ENCODE data around the gene SPARCL1.
"Not testable (repeated sequence)": the region's sequence is repeated elsewhere in the genome, so short reads cannot be mapped to it uniquely, and the experiment has no call there.

SPARCL1 gene

GRCh38 chr4:87502580-87503238 is 26.5 kb downstream of the SPARCL1 start:
- no peak for DNase-seq (ENCODE audit: low read depth)

- DNase-seq (ENCODE audit: low read depth): no peak
Observed at GRCh38 chr4:87500092-87500462, 29.1 kb downstream of the SPARCL1 start.

DNA sequence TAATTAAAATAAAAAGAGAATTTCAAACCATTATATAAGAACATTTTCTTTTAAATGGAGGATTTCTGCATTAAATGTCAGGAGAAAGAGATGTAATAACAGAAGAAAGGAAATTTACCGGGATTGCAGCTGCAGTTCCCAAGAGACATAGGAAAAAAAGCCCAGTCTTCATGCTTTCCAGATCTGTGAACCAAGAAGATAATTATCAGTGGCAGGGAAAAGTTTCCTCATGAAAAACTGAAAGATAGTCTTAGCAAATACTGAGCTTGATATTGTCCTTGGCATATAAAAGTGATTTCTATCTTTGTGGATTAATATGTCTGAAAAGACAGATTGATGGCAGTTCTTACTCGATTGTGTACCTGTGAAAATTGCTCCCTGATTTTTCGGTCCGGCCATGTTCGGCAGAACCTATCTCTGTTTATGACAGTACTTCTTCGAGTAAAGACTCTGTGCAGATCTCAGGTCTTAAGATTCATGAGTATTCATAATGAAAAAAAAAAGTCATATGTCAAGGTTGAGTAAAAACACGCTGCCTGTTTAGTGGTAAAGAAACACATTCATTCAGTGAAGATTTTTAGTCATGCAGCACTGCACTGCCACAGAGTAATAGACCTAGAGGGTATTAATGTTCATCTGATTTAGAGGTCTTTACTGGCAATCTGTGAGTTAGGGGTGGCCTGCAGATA is 29.6 kb downstream of the SPARCL1 start:
- no peak for DNase-seq (ENCODE audit: low read depth)

DNA sequence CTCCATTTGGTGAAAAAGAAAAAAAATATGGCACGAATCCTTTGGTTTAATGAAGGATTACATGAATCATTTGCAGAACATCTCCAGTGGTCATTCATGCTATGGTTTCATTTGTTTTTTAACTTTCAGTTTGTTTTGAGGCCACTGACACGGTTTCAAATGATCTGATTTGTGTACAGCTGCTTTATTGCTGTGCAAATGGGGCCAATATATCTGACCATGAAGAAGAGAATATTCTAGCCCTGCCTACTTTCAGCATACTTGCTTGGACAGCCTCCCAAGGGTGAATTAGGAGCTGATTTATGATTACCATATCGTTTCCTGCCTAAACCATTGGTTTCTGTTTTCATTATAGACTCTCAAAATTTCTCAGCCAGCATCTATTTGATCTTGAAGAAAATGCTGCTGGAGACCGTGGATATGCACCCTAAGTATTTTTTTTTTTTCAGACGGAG is 30.7 kb downstream of the SPARCL1 start:
- DNase-seq (ENCODE audit: low read depth): no peak

GRCh38 chr4:87497578-87497977 is 31.6 kb downstream of the SPARCL1 start:
- DNase-seq (ENCODE audit: low read depth): no peak

- no peak for DNase-seq (ENCODE audit: low read depth)
Observed at GRCh38 chr4:87497159-87497558, 32.0 kb downstream of the SPARCL1 start.

- no peak for DNase-seq (ENCODE audit: low read depth)
Observed at GRCh38 chr4:87493115-87493514, 36.1 kb downstream of the SPARCL1 start.

DNA sequence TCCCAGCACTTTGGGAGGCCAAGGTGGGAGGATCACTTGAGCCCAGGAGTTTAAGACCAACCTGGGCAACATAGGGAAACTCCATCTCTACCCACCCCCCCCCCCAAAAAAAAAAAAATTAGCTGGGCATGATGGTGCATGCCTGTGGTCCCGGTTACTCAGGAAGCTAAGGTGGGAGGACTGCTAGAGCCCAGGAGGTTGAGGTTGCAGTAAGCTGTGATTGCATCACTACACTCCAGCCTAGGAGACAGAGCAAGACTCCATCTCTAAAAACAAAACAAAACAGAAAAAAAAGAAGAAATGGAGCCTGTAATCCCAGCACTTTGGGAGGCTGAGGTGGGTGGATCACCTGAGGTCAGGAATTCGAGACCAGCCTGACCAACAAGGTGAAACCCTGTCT is 37.3 kb downstream of the SPARCL1 start:
- not testable (repeated sequence) for DNase-seq (ENCODE audit: low read depth)

- no peak for DNase-seq (ENCODE audit: low read depth)
Observed at GRCh38 chr4:87491436-87491835, 37.7 kb downstream of the SPARCL1 start.

DNA sequence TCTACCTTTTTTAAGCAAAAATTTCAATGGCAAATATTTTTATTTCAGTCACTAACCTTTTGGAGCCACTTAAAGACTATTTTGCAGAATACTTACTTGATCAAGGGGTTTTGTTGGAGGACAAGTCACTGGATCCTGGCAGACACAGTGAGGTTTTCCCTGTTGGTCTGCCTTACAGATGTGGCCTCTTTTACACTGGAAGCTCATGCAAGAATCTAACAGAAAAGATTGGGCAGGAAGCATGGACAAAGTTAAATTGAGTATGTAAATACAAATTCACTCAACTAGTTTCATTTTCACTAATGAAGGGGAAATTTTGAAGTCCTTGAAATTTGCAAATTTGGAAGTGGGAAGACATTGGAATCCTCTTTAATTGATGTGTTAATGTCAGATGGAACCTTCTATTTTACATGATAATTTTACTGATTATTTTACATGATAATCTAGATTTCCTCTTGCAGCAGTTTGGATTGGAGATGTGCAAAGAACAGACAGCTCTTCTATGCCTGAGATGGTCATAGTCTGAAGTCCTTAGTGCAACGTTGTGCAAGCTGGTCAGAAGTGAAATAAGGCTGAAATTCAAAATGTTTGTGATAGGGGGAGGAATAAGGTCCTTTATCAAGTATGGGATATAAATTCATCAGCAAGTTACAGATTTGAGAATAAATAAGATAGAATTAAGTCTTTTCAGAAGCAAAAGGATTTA is 38.4 kb downstream of the SPARCL1 start:
- DNase-seq (ENCODE audit: low read depth): no peak

DNA sequence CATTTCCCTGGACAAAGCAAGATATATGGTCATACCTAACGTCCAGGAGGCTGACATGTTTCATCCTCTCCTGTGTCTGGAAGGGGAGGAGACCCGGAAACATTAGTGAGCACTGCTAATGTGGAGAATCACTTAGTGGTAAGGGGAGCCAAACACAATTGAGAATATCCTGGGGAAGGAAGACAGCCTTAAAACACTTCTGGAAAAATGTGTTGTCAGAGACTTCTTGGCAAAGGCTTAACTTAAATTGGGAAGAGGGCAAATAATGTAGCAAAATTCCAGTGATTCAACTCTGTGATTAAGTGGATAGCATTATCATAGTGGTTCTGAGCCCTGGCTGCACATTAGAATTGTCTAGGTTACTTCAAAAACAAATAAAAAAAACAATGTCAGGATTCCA is 39.5 kb downstream of the SPARCL1 start:
- no peak for DNase-seq (ENCODE audit: low read depth)

DNA sequence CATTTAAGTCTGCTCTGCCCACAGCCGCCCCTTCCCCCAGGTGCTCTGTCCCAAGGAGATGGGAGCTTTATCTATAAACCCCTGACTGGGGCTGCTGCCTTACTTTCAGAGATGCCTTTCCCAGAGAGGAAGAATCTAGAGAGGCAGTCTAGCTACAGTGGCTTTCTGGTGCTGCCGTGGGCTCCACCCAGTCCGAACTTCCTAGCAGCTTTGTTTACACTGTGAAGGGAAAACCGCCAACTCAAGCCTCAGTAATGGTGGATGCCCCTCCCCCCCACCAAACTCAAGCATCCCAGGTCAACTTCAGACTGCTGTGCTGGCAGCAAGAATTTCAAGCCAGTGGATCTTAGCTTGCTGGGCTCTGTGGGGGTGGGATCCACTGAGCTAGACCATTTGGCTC is 40.5 kb downstream of the SPARCL1 start:
- DNase-seq (ENCODE audit: low read depth): not testable (repeated sequence)

DNA sequence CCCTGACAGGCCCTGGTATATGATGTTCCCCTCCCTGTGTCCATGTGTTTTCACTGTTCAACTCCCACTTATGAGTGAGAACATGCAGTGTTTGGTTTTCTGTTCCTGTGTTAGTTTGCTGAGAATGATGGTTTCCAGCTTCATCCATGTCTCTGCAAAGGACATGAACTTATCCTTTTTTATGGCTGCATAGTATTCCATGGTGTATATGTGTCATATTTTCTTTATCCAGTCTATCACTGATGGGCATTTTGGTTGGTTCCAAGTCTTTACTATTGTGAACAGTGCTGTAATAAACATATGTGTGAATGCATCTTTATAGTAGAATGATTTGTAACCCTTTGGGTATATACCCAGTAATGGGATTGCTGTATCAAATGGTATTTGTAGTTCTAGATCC is 45.9 kb downstream of the SPARCL1 start:
- not testable (repeated sequence) for DNase-seq (ENCODE audit: low read depth)

DNA sequence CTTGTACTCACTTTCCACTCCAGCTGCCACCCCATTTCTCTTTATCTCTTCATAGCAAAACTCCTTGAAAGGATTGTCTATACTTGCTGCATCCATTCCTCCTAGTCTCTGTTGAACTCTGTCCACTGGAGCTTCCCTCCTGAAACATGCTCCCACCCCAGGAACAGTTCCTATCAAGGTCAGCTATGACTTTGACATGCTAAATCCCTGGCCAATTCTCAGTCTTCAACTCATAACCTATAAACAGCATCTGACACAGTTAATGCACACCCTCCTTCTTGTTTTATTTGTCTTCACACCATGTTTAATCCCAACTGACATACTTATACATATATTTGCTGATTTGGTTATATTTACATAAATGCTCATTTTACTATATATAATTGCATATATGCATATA is 47.8 kb downstream of the SPARCL1 start:
- DNase-seq (ENCODE audit: low read depth): no peak

GRCh38 chr4:87478732-87479250 is 50.4 kb downstream of the SPARCL1 start:
- DNase-seq (ENCODE audit: low read depth): no peak

DNA sequence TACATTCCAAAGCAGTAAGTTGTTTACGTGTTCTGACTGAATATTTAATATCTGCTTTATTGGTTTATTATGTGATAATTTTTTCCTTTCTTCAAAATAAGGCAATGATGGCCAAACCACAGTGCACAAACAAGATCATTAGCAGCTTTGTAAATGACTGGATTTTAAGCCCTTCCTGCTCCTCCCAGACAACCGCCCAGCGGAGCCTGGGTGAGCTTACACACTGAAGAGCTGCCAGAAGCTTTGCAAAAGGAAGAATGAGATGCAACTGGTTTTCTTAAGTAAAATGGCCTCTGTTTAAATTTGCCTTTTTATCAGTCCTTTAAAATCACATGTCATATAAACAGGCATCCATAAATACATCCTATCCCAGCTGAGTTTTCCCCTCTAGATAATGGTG is 52.2 kb downstream of the SPARCL1 start:
- DNase-seq (ENCODE audit: low read depth): no peak

DNA sequence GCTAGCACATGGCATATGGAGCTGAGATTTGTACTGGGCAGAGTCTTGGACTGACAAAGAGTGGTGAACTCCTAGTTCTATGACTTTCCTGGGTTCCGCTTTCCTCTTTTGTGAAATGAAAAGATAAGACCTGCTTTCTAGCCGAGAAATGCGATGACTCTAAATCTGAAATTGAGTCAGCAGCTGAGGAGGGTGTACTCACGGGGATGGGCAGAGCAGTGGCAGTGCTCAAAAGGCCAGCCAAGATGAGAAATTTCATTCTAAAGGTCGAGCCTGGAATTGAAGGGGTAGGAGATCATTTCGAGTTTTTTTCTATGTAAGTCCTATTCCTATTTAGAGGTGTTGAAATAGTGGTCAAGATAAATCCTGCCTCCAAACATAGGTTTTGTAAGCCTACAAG is 59.8 kb downstream of the SPARCL1 start:
- DNase-seq (ENCODE audit: low read depth): no peak

- no peak for DNase-seq (ENCODE audit: low read depth)
Observed at GRCh38 chr4:87465739-87466366, 63.3 kb downstream of the SPARCL1 start.

- no peak for DNase-seq (ENCODE audit: low read depth)
Observed at GRCh38 chr4:87462102-87462501, 67.1 kb downstream of the SPARCL1 start.

GRCh38 chr4:87461281-87461700 is 67.9 kb downstream of the SPARCL1 start:
- peak; percentile 17 for DNase-seq (ENCODE audit: low read depth)

DNA sequence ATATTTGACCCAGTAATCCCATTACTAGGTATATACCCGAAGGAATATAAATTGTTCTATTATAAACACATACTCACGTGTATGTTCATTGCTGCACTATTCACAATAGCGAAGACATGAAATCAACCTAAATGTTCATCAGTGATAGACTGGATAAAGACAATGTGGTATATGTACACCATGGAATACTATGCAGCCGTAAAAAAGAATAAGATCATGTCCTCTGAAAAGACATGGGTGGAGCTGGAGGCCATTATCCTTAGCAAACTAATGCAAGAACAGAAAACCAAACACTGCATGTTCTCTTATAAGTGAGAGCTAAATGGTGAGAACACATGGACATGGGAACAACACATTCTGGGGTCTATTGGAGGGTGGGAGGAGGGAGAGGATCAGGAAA is 70.3 kb downstream of the SPARCL1 start:
- no peak for DNase-seq (ENCODE audit: low read depth)

DNA sequence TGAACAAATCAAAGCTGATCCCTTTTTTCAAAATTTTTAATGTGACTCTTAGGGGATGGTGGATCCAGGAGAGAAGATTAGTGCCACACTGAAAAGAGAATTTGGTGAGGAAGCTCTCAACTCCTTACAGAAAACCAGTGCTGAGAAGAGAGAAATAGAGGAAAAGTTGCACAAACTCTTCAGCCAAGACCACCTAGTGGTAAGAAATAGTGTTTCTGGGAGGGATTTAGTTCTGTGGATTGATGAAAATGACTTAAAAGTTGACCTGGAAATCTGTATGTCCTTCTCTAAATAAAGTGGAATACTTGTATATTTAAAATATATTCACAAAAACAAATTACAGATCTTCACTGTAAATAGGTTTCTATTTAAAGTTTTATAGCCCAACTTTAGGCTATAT is 77.6 kb downstream of the SPARCL1 start:
- DNase-seq (ENCODE audit: low read depth): no peak

All from HS-27A (cell line).